H1 (cell line): Measurements from ENCODE around the gene RER1. TPM values are rescaled to one million over a fixed set of nuclear protein-coding genes. Genes with fewer than 3 reads are reported as not detected.

Source experiments
- EZH2 ChIP-seq: fragments of 200-600 bp; sonication (generic); IDR thresholded peaks from 2 replicates; pipeline ENCODE4 v1.7.1; 2012; ENCODE audit warnings: low read depth, mild to moderate bottlenecking, moderate library complexity, low read length, inconsistent platforms; ENCODE audit not compliant: severe bottlenecking
- MAX ChIP-seq: IDR thresholded peaks from 2 replicates; pipeline ENCODE4 v1.6.1; 2012; ENCODE audit warnings: inconsistent platforms
- SIX5 ChIP-seq: IDR thresholded peaks from 2 replicates; pipeline ENCODE4 v1.6.1; 2011; ENCODE audit warnings: mild to moderate bottlenecking, low read depth, low read length
- polyA plus RNA-seq, 7 experiments: library from polyadenylated mRNA; depleted of rRNA in 3 of 7; stranded (reverse) in 5 of 7; unstranded in 2 of 7; fragments of >200 nt in 5 of 7; fragments of 200-250 nt in 2 of 7; gene quantifications; 1 replicate in 5 of 7; 2 replicates in 1 of 7; 4 replicates in 1 of 7; pipeline versions ENCODE4 v1.2.1 to v1.2.3, GENCODE V29; 2011 to 2013; ENCODE audit warnings: missing spikeins in 2 of 7, mixed read lengths in 2 of 7
- total RNA-seq: library from RNA; stranded (reverse); fragmentation: NEBNext Ultra II Directional; extraction: Animal tissue kit (Norgen Biotek cat#: 25700); gene quantifications from 2 replicates; pipeline ENCODE4 v1.2.1, GENCODE V29; 2021

The RER1 gene
- total and polyA plus RNA-seq, 2 of the 8 experiments (the other 6 are each of a cell fraction or from before 2014, with no cell fraction given): 102 to 134 TPM

DNA sequence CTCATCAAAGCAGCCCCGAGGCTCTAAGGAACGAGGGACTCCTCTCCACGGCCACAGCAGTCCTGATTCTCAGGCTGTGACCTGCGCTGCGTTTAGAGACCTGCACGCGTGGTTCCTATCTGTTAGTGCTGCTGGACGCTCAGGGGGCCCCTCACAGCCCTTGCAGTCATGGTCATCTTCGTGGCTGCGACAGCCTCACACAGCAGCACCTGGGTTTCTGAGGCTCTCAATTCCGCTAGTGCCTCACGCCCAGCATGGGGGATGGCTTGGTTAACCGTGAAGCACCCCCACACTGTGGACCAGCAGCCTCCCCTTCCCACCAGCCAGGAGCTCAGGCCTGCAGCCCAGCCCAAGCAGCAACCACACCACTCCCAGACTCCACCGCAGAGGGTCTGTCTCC lies 8.1 kb upstream of the RER1 start (continued):
- no peak for TF ChIP-seq SIX5
- no peak for TF ChIP-seq EZH2
- TF ChIP-seq MAX: no peak
